ENCODE data around the gene SLC6A9.

DNA sequence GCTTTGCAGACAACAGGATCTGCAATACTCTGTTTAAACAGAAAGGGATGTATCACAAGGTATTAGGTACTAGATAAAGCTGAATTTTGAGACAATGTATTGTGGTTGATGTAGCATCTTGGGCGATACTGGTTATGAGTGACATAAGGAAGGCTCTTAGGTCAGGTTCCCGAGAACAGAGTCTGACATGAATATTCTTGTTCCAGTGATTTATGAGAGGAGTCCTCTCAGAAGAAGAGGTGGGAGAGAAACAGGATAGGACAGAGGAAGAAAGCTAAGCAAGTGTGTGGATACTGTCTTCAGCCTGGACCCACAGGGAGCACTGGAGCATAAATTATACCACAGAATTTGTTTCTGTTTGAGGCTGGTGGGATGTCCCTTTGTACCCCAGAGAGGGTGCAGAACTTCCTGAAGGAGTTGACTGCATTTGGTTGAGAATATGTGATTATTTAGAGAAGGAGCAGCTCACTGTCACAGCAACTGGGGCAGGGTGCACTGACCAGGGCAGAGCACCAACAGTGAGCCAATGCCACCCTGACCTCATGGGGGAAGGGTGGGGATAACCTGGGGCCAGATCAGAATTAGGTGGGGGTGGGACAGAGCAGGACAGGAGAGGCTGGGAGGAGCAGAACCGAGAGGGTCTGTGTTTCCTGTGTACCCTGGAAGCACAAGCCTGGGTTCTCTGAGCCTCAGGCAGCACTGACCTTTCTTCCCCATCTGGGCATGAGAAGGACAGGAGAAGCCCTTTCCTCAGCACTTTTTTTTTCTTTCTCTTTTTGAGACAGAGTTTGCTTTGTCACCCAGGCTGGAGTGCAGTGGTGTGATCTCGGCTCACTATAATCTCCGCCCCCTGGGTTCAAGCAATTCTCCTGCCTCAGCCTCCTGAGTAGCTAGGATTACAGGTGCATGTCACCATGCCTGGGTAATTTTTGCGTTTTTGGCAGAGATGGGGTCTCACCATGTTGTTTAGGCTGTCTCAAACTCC is 36.3 kb upstream of the SLC6A9 start:
- TF ChIP-seq, protein P1, sequence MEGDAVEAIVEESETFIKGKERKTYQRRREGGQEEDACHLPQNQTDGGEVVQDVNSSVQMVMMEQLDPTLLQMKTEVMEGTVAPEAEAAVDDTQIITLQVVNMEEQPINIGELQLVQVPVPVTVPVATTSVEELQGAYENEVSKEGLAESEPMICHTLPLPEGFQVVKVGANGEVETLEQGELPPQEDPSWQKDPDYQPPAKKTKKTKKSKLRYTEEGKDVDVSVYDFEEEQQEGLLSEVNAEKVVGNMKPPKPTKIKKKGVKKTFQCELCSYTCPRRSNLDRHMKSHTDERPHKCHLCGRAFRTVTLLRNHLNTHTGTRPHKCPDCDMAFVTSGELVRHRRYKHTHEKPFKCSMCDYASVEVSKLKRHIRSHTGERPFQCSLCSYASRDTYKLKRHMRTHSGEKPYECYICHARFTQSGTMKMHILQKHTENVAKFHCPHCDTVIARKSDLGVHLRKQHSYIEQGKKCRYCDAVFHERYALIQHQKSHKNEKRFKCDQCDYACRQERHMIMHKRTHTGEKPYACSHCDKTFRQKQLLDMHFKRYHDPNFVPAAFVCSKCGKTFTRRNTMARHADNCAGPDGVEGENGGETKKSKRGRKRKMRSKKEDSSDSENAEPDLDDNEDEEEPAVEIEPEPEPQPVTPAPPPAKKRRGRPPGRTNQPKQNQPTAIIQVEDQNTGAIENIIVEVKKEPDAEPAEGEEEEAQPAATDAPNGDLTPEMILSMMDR (IDR thresholded peaks at IDR 0.05): no peak
- TF ChIP-seq POLR2A (IDR thresholded peaks at IDR 0.05) (no peak), POLR2AphosphoS5 (IDR thresholded peaks at IDR 0.05) (no peak), EP300 (IDR thresholded peaks at IDR 0.05) (no peak)

Data from upper lobe of left lung (tissue), 4 donors.